Tibial nerve (tissue), 4 donors: ENCODE data around the gene SP140L. TPM values are rescaled to one million over a fixed set of nuclear protein-coding genes. Genes with fewer than 3 reads are reported as not detected.
"Not testable (repeated sequence)": the region's sequence is repeated elsewhere in the genome, so short reads cannot be mapped to it uniquely, and the experiment has no call there.

Experiments used
- DNase-seq, 2 donors: peaks; one replicate each; pipeline ENCODE4 v3.0.0-alpha.2; 2019; ENCODE audit warnings: low spot score in 2 of 2
- H3K27ac ChIP-seq, 4 donors: fragments of 200-600 bp; sonication (generic) in 3 of 4; one replicate each; pipeline ENCODE4 v1.5.1; 2017 to 2019; ENCODE audit warnings: mild to moderate bottlenecking in 1 of 4
- H3K27me3 ChIP-seq, 2 donors: fragments of 200-600 bp; sonication (generic) in 1 of 2; one replicate each; pipeline versions ENCODE4 v1.5.1 to v1.6.0; 2017 to 2019
- H3K36me3 ChIP-seq, 3 donors: fragments of 200-600 bp; sonication (generic); one replicate each; pipeline ENCODE4 v1.5.1; 2018 to 2019
- H3K4me1 ChIP-seq, 4 donors: fragments of 200-600 bp; sonication (generic) in 3 of 4; one replicate each; pipeline ENCODE4 v1.5.1; 2017 to 2019
- H3K4me3 ChIP-seq, 4 donors: fragments of 200-600 bp; sonication (generic) in 3 of 4; one replicate each; pipeline ENCODE4 v1.5.1; 2017 to 2019; ENCODE audit warnings: mild to moderate bottlenecking in 1 of 4, moderate library complexity in 1 of 4
- H3K9me3 ChIP-seq, 4 donors: fragments of 200-600 bp; sonication (generic) in 3 of 4; one replicate each; pipeline ENCODE4 v1.5.1; 2017 to 2019
- CTCF ChIP-seq, 5 experiments: fragments of 200-600 bp in 3 of 5; fragments of 450-650 bp in 2 of 5; sonication (generic) in 3 of 5; IDR thresholded peaks; one replicate each; pipeline ENCODE4 v1.5.1; 2016 to 2019; ENCODE audit warnings: antibody characterized with exemption in 5 of 5, mild to moderate bottlenecking in 3 of 5, moderate library complexity in 2 of 5
- EP300 ChIP-seq, 2 donors: sonication (generic); formaldehyde crosslinking; IDR thresholded peaks; one replicate each; pipeline ENCODE4 v1.6.1; 2017; ENCODE audit warnings: antibody characterized with exemption in 2 of 2, mild to moderate bottlenecking in 1 of 2
- POLR2A ChIP-seq, 2 donors: fragments of 450-650 bp; IDR thresholded peaks; one replicate each; pipeline ENCODE4 v1.6.1; 2017; ENCODE audit warnings: antibody characterized with exemption in 2 of 2, mild to moderate bottlenecking in 2 of 2, moderate library complexity in 2 of 2
- WGBS, 2 donors: methylation state at CpG; one replicate each; pipeline ENCODE4 v1.1.5; 2018; 5-methylcytosine and 5-hydroxymethylcytosine counted together
- total RNA-seq, 4 donors: library from RNA; depleted of rRNA; stranded (reverse); fragments of >200 nt; gene quantifications; one replicate each; pipeline ENCODE4 v1.1.0, GENCODE V29; 2016

Gene SP140L
- total RNA-seq, 4 donors from 2014 or later, result 10.7 to 24.3 (median 12.9) TPM

- no peak for DNase-seq
- no peaks in the 10 kb centered on the region for H3K27me3 ChIP-seq
- TF ChIP-seq CTCF (IDR thresholded peaks at IDR 0.05) (no peak), POLR2A (IDR thresholded peaks at IDR 0.05) (no peak), EP300 (IDR thresholded peaks at IDR 0.05) (no peak)
- peaks cover 0 to 20% (median 5%) of the 10 kb centered on the region in 4 donors for H3K9me3 ChIP-seq
- no peak overlapping the region for H3K4me3 ChIP-seq
- 74 to 88% methylated on average over 4 of the region's 4 CpGs for WGBS, 2 donors
- H3K36me3 ChIP-seq, result peaks cover 0 to 45% (median 0%) of the 10 kb centered on the region in 3 donors
- H3K4me1 ChIP-seq, result peaks cover 0 to 19% (median 1%) of the 10 kb centered on the region in 4 donors
- H3K27ac ChIP-seq, result no peak overlapping the region
Measured at GRCh38 chr2:230434677-230435324, 107.8 kb downstream of the SP140L start.

GRCh38 chr2:230435431-230435830 is 108.4 kb downstream of the SP140L start:
- DNase-seq, result no peak
- H3K27ac ChIP-seq, result no peak overlapping the region
- H3K27me3 ChIP-seq, result no peaks in the 10 kb centered on the region
- peaks cover 0 to 38% (median 0%) of the 10 kb centered on the region in 3 donors for H3K36me3 ChIP-seq
- WGBS, 2 donors, result 96 to 98% methylated on average over 2 of the region's 2 CpGs
- TF ChIP-seq POLR2A (IDR thresholded peaks at IDR 0.05), result no peak
- TF ChIP-seq CTCF (IDR thresholded peaks at IDR 0.05), result no peak
- no peak for TF ChIP-seq EP300 (IDR thresholded peaks at IDR 0.05)
- no peak overlapping the region for H3K4me3 ChIP-seq
- H3K9me3 ChIP-seq, result peaks cover 0 to 17% (median 4%) of the 10 kb centered on the region in 4 donors
- H3K4me1 ChIP-seq, result peaks cover 0 to 22% (median 3%) of the 10 kb centered on the region in 4 donors

- Histone ChIP-seq H3K36me3 (peaks cover 0 to 33% (median 0%) of the 10 kb centered on the region in 3 donors), H3K27ac (peak overlapping the region in 1 of 4 donors; percentile 63), H3K4me1 (peaks cover 0 to 44% (median 12%) of the 10 kb centered on the region in 4 donors)
- not testable (repeated sequence) for H3K27me3 ChIP-seq, DNase-seq, H3K4me3 ChIP-seq, H3K9me3 ChIP-seq
Measured at GRCh38 chr2:230439121-230439520, 112.1 kb downstream of the SP140L start.

- Histone ChIP-seq H3K4me1 (peaks cover 0 to 44% (median 12%) of the 10 kb centered on the region in 4 donors), H3K4me3 (no peak overlapping the region), H3K9me3 (peaks cover 0 to 10% (median 4%) of the 10 kb centered on the region in 4 donors), H3K36me3 (peaks cover 0 to 38% (median 0%) of the 10 kb centered on the region in 3 donors), H3K27ac (peak overlapping the region in 3 of 4 donors; percentile 10 to 63 (median 29)), H3K27me3 (no peaks in the 10 kb centered on the region)
- DNase-seq, result no peak
- 40 to 51% methylated on average over 2 of the region's 2 CpGs for WGBS, 2 donors
- TF ChIP-seq CTCF (IDR thresholded peaks at IDR 0.05), result no peak
- TF ChIP-seq POLR2A (IDR thresholded peaks at IDR 0.05), result no peak
- no peak for TF ChIP-seq EP300 (IDR thresholded peaks at IDR 0.05)
Measured at GRCh38 chr2:230439590-230439989, 112.6 kb downstream of the SP140L start.

- Histone ChIP-seq H3K4me1 (peaks cover 0 to 44% (median 12%) of the 10 kb centered on the region in 4 donors), H3K36me3 (peaks cover 0 to 46% (median 3%) of the 10 kb centered on the region in 3 donors), H3K4me3 (no peak overlapping the region), H3K9me3 (peaks cover 0 to 2% (median under 1%) of the 10 kb centered on the region in 4 donors), H3K27ac (peak overlapping the region in 3 of 4 donors; percentile 63 to 68 (median 63)), H3K27me3 (no peaks in the 10 kb centered on the region)
- TF ChIP-seq CTCF (IDR thresholded peaks at IDR 0.05) (no peak), EP300 (IDR thresholded peaks at IDR 0.05) (peak in 1 of 2 donors; percentile 81)
- DNase-seq, result peak in 1 of 2 donors; percentile 25
- WGBS, 2 donors, result 50 to 66% methylated on average over 4 of the region's 4 CpGs
Measured at GRCh38 chr2:230441227-230441897, 114.4 kb downstream of the SP140L start.
